DMS79 treated with DMSO at 0.1 percent for 48 hours (cell line): ENCODE results near the gene SEC31B.

Source experiments
- DNase-seq: peaks from one replicate; lab custom pipeline; 2025; lab: John Stamatoyannopoulos, UW

Gene SEC31B

DNA sequence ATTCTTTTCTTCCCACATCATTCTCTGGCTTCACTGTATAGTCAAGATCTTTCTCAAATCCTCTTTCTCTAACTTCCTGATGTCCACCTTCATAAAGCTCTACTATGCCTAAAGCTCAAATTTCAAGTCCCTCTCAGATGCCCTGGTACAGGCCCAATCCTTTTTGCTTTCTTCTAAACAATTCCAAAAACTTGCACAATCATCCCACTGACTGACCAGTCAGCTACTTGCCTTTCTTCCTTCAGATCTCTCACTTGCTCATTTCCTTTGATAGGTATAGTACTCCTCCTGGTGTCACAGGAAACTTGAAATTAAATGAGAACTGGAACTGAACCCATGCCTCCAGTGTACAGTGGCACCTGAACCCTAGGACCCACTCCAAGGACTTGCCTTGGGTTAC is 18.2 kb downstream of the SEC31B start:
- DNase-seq = no peak

DNA sequence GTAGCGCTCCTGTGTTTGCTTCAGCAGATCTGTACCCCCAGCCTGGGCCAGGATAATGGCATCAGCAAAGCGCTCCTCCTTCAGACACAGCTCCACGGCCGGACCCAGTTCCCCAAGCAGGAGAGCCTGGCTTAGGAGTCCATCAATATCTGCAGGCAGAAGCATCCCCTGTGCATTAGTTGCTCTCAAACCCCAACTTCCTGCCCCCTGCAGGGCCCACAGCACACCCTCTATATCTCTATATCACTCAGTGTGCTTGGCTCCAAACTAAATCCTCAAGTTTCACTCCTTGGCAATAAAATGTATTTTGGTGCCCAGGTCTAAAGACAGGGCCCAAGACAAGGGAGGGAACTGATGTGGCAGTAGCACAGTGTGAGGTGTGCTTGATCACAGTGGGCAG is 21.6 kb downstream of the SEC31B start:
- DNase-seq = no peak

DNA sequence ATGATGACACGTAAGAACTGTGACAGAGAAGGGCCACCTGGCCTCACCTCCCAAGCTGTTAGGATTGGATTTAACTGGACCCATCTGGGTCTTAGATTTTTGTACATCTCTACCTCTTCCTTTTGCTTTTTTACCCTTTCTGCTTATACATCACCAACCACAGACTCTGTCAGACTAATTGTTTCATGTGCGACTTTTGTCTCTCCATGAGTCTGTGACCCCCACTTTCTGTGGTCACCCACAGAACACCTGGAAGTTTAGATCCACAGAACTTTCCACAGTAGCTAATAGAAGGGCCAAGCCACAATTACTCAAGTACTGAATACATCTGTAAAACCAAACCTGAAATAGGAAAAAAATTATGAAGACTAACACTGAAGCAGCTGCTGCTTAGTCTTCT is 23.1 kb downstream of the SEC31B start:
- no peak for DNase-seq

DNA sequence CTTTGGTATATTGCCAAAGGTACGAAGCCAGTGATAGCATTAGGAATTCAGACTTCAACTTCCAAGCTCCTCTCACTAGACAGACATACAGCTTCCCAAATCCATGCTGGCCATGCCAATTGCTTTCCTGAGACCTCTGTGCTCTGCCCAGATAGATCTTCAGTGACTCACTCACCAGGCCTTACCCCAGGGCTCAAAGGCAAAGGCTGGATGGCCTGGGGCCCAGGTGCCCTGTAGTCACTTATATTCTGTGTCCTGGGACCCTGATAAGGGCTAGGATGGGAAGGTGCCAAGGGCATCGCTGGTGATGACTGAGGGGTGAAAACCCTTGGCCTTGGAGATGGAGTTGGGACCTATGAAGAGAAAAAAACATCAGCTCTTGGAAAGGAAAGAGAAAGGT is 29.1 kb downstream of the SEC31B start:
- DNase-seq = no peak

DNA sequence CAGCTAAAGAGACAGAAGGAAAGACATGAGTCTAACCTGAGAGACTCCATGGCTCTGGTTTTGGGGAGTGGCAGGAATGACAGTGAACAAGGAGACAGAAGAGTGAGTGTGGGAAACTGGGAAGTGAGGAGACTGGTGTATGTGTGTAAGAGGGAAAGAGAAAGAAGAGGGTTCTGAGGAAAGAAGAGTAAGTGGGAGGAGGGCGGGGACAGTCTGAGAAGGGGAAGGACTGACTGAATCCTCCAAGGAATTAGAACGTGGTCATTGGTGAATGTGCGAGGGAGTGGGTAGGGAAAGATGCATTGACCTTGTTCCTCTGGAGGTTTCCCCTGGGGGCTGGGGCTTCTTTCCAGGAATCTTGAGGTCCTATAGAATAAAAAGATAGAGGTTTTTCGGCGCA is 30.3 kb downstream of the SEC31B start:
- DNase-seq = no peak

DNA sequence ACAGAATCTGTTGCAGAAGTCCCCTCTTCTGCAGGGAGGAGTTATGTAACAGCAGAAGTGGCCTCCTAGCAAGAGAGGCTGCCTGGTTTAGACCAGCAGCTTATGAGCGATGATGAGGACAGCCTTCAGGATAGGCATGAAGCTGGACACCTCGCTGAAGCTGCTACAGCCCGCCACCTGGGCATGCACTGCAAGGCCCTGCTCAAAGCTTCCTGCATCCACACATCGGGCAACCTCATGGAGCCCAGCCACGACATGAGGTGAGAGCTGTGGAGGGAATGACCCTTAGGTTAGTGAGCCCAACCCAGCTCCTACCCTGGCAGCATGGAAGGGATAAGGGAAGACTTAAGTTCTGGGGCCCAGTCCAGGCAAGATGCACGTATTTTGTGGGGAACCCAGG is 32.1 kb downstream of the SEC31B start:
- no peak for DNase-seq

DNA sequence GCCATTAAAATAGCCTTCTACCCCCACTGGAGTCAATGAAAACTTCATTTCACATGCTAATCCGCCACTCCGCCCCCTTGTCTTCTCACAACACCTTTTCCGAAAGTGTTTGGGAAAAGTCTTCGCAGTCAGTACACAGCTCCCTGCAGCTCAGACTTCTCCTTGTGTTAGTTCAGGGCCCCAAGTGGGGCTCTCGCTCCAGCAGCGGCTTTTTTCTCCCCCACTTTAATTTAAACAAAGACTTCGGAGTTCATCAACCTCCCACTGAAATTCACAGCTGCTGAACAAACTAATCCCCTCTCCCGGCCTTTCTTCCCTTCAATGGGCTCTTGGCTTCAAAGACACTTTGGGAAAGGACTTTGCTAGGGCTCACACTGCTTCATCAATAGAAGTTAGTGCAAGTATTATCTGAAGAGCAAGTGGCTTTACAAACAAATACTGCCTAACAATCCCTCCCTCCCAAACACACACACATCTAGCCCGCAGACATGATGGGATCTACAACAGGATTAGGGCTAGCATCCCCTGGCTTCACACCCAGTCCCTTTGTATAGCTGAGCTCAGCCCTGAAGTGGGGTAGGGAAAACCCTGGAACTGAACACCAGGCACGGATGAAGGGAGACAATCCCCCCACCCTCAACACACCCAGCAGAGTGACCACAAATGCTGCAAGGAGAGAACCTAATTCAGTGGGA is 33.7 kb downstream of the SEC31B start:
- no peak for DNase-seq

DNA sequence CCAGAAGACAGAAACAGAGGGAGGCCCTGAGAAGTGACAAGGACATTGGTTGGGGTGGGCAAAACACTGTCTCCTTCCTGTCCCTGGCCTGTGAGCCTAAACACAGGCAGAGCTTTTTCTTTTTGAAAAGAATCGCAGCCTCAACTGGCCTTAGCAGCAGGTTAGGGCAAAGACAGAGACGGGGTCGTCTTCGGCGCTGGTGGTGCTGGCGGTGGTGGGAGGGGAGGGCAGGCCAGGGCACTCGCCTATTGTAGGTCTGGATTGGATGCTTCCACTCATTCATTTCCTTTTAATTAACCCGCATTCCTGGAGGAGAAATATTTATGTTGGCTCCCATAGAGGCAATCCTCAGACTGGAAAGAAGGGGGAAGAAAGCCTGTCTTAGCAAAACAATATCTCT is 34.3 kb downstream of the SEC31B start:
- DNase-seq = no peak

DNA sequence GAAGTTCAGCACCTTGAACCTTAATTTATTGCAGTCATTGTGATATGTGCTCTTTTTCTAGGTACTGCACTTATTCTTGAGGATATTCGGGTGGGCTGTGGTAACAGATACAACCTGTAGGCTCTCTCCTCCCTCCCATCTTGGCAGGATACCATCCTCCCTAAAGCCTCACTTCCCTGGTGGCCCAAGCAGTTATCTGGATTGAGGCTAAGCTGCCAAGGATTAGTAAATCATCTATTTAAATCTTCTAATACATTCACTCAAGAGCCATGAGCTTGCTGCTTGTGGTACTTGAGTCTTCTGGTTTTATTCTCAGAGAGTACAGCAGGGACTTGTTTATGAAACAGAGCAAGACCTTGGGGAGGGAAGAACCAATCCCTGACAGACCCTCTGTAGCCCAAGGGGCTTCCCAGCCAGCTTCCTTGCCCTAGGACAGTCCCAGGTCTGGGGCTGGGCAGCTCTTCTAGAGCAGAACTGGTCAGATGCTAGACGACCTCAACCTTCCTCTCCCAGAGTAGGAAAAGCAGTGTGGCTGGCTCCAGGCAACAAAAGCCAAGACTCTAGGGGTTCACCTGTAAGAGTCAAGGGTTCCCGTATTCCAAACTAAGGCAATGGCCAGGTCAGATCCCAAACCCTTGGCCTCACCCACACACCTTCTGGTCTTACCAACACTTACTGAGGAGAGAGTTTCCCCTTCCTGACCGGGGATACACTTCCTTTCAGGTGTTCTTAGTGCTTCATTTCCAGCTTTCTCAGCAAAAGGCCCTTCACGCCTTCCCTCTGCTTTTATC is 35.6 kb downstream of the SEC31B start:
- no peak for DNase-seq

DNA sequence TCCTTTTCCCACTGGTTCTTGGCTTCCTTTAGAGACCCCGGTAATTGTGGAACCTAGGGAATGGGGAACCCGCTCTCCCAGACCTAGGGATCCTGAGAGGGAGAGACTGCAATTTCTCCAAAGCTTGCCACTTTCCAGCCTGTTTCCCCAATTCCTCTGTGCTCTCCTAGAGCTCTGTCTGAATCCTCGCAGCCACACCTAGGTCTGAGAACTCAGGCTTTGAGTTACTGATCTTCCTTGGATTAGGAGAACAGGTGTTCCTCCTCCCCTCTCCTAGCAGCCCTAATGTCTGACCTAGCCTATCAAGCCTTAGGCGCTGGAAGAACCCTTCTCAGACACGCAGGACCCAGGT is 36.9 kb downstream of the SEC31B start:
- DNase-seq = no peak

DNA sequence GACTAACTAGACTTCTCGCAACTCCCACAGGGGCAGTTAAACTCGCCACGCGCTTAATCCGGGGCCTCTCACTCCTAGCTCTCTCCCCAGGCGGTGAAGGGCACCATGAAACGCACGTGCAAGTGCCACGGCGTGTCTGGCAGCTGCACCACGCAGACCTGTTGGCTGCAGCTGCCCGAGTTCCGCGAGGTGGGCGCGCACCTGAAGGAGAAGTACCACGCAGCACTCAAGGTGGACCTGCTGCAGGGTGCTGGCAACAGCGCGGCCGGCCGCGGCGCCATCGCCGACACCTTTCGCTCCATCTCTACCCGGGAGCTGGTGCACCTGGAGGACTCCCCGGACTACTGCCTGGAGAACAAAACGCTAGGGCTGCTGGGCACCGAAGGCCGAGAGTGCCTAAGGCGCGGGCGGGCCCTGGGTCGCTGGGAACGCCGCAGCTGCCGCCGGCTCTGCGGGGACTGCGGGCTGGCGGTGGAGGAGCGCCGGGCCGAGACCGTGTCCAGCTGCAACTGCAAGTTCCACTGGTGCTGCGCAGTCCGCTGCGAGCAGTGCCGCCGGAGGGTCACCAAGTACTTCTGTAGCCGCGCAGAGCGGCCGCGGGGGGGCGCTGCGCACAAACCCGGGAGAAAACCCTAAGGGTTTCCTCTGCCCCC is 37.4 kb downstream of the SEC31B start:
- peak; percentile 19 for DNase-seq

DNA sequence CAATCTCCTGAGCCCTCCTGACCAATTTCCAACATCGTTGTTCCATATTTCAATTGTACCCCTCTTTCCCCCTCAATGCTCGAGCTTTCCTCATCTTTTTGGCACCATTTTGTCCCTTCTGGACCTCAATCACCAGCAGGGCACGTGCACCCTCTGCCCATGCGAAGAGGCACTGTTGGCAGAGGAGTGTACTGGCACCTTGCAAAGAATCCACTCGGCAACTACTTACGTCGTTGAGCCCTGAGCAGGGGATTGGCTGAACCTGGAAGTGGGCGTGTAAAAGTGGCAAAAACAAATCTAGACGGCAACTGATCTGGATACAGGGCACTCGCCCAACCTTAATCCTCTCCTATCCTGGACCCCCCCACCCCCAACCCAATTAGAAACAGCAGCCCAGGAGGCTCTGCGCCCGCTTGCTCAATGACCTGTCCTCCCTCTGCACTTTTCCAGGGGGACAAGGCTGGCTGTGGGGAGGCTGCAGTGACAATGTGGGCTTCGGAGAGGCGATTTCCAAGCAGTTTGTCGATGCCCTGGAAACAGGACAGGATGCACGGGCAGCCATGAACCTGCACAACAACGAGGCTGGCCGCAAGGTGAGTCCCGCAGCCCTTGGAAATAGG is 38.1 kb downstream of the SEC31B start:
- DNase-seq = peak; percentile 43

DNA sequence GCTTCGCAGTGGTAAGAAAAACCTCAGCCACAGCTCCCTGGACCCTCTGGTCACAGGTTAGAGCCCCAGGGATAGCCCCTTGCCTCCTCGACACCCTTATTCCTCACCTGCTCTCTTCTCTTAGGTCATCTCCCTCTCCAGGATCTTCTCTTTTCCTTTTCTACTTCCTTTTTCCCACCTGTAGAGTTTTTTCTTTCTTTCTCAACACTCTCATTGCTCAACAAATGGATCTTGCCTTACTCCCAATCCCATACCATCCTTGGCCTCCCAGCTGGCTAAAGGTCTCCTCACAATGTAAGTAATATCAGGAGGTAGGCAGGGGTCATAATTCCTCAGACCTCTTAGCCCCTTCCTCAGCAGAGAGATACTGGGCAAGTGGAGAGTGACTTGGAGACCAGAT is 39.7 kb downstream of the SEC31B start:
- no peak for DNase-seq

DNA sequence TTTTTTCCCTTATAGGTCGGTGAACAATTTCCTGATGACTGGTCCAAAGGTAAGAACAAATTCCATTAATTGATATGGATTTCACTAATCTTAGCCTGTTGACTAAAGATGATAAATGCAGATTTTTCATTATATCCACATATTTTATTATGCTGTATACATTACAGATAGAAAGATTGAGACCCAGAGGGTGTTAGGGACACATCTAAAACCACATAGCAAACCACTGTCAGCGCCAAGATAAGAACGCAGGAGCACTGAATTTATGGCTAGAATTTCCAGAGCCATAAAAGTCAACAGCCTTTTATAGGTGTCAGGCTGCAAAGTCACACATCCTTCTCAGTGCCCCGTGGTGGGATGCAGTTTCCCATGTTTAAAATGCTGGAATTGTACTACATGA is 40.6 kb downstream of the SEC31B start:
- no peak for DNase-seq

DNA sequence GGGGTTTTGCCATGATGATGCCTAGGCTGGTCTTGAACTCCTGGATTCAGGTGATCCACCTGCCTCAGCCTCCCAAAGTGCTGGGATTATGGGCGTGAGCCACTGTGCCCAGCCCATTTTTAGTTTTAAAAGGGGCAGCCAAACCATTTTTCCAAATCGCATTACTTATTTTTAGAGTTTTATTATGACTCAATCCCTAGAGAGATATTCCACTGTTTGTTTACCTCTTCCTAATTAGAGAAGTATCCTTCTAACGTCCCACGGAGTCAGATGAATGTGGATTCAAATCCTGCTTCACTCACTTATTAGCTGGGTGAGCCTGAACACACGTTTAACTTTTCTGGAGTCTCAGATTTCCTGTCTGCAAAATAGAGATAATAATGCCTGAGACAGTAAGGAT is 41.7 kb downstream of the SEC31B start:
- DNase-seq = no peak

DNA sequence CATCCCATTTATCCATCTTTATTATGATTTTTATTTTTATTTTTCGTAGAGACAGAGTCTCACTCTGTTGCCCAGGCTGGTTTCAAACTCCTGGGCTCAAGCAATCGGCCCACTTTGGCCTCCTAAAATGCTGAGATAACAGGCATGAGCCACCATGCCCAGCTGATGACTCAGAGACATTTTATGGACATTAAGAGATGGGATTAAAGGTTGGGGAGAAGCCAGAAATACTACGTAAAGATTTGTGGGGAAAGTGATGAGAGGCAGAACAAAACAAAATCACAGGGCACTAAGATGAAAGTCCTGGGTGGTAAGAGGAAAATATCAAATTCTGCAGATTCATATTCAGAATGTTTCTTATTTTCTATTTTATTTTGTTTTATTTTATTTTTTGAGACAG is 49.3 kb downstream of the SEC31B start:
- no peak for DNase-seq

DNA sequence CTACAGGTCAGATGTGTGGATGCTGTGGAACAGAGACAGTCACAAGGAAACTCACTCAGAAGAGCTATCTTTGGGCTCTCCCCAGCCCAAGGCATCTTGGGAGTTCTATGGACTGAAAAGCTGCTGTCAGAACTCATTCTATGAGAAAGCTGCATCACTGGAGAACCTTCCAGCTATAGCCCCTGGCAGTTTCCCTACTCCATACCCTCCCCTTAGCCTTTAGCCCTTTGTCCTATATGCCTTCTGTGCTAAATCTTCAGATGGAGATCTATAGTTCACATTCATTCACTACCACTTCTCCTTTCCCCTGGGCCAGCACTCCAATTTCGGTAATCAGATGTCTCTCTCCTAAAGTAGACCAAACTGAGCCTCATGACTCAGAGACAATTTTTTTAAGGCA is 49.9 kb downstream of the SEC31B start:
- no peak for DNase-seq

DNA sequence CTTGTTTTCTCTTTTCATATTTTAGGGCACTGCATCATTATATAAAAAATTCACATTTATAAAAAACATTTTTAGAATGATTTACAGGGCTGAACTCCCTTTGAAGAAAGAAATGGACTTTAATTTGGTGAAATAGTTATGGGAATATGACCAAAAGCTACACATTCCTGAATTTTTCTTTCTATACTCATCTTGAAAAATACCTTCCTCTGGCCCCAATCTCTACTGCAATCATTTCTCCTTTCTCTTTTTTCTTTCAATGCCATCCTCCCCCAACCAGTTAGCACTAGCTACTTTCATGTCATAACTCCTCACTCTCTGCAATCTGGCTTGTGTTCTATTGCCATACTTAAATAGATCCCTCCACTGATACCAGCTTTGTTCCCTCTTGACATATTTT is 50.7 kb downstream of the SEC31B start:
- no peak for DNase-seq

DNA sequence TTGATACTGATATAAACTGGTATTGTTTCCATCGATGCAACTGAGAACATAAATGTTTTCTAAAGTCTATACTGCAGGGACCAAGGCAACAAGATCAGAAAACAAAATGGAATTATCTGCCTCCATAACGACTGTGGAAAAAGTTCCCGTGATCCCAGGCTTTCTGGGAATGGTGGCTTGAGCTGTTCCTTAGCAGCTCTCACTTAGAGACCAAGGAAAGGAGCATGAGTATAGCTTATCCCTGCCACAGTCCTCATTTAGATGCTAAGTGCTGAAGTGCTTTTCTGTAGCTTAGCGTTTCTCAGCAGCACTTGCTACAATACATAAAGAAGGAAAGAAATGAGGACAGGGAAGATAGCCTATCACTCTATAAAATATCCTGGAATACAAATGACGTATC is 51.3 kb downstream of the SEC31B start:
- no peak for DNase-seq

DNA sequence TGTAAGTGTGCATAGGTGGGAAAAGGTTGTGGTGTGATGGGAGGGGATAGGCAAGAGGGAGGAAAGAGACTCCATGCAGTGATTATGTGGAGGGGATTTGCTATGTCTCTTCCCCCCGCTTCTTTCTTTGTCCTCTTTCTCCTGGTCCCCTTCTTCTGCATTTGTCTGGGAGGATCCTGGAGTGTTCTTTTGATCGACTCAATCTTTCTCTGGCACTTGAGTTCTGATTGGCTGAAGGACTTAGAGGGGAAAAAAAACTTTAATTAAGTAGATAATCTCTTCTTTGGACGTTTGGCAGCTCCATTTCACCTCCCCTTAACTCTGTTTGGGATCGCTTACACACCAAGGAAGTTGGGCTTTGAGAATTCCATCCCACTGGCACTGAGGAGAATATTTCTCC is 57.0 kb downstream of the SEC31B start, which contains the start of gene WNT8B:
TSS of gene WNT8B (plus strand) at position 301 of the 400 bp plus-strand sequence. CDS start 160 bp downstream, outside the sequence.
- no peak for DNase-seq

DNA sequence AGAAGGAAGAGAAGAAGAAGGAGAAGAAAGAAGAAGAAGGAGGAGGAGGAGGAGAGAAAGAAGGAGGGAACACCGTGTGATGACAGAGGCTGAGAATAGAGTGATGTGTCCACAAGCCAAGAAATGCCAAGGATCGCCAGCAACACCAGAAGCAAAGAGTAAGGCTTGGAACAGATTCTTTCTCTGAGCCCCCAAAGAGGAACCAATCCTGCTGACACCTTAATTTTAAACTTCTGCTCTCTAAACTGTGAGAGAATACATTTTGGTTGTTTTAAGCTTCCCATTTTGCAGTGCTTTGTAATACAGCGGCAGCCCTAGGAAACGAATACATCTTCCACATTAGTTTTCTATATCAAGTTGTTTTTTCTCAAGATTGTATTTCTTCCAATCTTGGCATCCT is 70.7 kb downstream of the SEC31B start:
- no peak for DNase-seq

DNA sequence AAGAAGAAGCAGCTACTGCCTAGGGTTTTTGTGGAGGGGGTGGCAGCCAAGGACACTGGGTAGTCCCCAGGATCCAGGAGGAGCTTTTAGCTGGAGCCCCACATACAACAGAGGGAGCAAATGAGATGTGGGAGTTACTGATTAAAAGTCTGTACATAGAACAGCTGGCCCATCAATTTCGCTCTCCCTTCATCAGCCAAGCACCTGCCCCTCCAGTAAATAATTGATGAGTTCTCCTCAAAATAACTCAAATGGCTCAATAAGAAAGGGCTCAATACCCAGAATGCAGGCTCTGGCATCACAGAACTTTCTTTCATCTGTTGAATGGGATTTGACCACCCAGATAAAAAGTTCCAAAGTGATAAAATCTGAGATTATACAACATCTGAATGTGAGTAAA is 72.0 kb downstream of the SEC31B start:
- no peak for DNase-seq
